Measurements from ENCODE around the gene PARD3B. TPM values are rescaled to one million over a fixed set of nuclear protein-coding genes. Genes with fewer than 3 reads are reported as not detected.

The PARD3B gene
- polyA plus RNA-seq, 6 donors from 2014 or later: not detected

GRCh38 chr2:205274801-205275200 lies 729.5 kb downstream of the PARD3B start:
- H3K9me3 Mint-ChIP-seq: peaks cover 0 to 2% (median 0%) of the 10 kb centered on the region in 7 donors
- no peaks in the 10 kb centered on the region for H3K4me1 Mint-ChIP-seq
- no peak overlapping the region for H3K27ac Mint-ChIP-seq
- peaks cover 4 to 8% (median 8%) of the 10 kb centered on the region in 3 donors for H3K27me3 Mint-ChIP-seq
- no peak overlapping the region for H3K4me3 Mint-ChIP-seq
- ATAC-seq (ENCODE audit: low read depth in 2 of 2) (no peak), DNase-seq (no peak)
- H3K36me3 Mint-ChIP-seq: no peaks in the 10 kb centered on the region

GRCh38 chr2:205276116-205276777 lies 731.0 kb downstream of the PARD3B start:
- ATAC-seq (ENCODE audit: low read depth in 2 of 2) (no peak), DNase-seq (no peak)
- peaks cover 0 to 2% (median 0%) of the 10 kb centered on the region in 7 donors for H3K9me3 Mint-ChIP-seq
- no peak overlapping the region for H3K4me3 Mint-ChIP-seq
- no peaks in the 10 kb centered on the region for H3K4me1 Mint-ChIP-seq
- peaks cover 0 to 8% (median 8%) of the 10 kb centered on the region in 3 donors for H3K27me3 Mint-ChIP-seq
- H3K36me3 Mint-ChIP-seq: no peaks in the 10 kb centered on the region
- H3K27ac Mint-ChIP-seq: no peak overlapping the region

- Mint-ChIP-seq H3K4me1 (no peaks in the 10 kb centered on the region), H3K9me3 (peaks cover 0 to 2% (median 0%) of the 10 kb centered on the region in 7 donors), H3K4me3 (no peak overlapping the region), H3K36me3 (no peaks in the 10 kb centered on the region), H3K27ac (no peak overlapping the region), H3K27me3 (peaks cover 0 to 8% (median 8%) of the 10 kb centered on the region in 3 donors)
- no peak for DNase-seq
- ATAC-seq (ENCODE audit: low read depth in 2 of 2): no peak
Measured at GRCh38 chr2:205280596-205281236, 735.4 kb downstream of the PARD3B start.

- ATAC-seq (ENCODE audit: low read depth in 2 of 2) (no peak), DNase-seq (no peak)
- no peaks in the 10 kb centered on the region for H3K9me3 Mint-ChIP-seq
- H3K4me1 Mint-ChIP-seq: no peaks in the 10 kb centered on the region
- no peak overlapping the region for H3K4me3 Mint-ChIP-seq
- no peaks in the 10 kb centered on the region for H3K27me3 Mint-ChIP-seq
- H3K36me3 Mint-ChIP-seq: no peaks in the 10 kb centered on the region
- no peak overlapping the region for H3K27ac Mint-ChIP-seq
Measured at GRCh38 chr2:205283736-205284270, 738.5 kb downstream of the PARD3B start.

- Mint-ChIP-seq H3K27me3 (no peaks in the 10 kb centered on the region), H3K36me3 (no peaks in the 10 kb centered on the region), H3K27ac (no peak overlapping the region), H3K4me3 (no peak overlapping the region), H3K9me3 (no peaks in the 10 kb centered on the region), H3K4me1 (no peaks in the 10 kb centered on the region)
- ATAC-seq (ENCODE audit: low read depth in 2 of 2): no peak
- no peak for DNase-seq
Measured at GRCh38 chr2:205284334-205284733, 739.1 kb downstream of the PARD3B start.

- Mint-ChIP-seq H3K27me3 (peaks cover 0 to 6% (median 3%) of the 10 kb centered on the region in 3 donors), H3K4me1 (no peaks in the 10 kb centered on the region), H3K4me3 (no peak overlapping the region), H3K27ac (no peak overlapping the region), H3K36me3 (no peaks in the 10 kb centered on the region), H3K9me3 (no peaks in the 10 kb centered on the region)
- DNase-seq (no peak), ATAC-seq (ENCODE audit: low read depth in 2 of 2) (no peak)
Measured at GRCh38 chr2:205287316-205287715, 742.0 kb downstream of the PARD3B start.

- ATAC-seq (ENCODE audit: low read depth in 2 of 2) (no peak), DNase-seq (no peak)
- no peak overlapping the region for H3K4me3 Mint-ChIP-seq
- H3K36me3 Mint-ChIP-seq: no peaks in the 10 kb centered on the region
- H3K27me3 Mint-ChIP-seq: peaks cover 0 to 6% (median 3%) of the 10 kb centered on the region in 3 donors
- H3K4me1 Mint-ChIP-seq: no peaks in the 10 kb centered on the region
- no peaks in the 10 kb centered on the region for H3K9me3 Mint-ChIP-seq
- H3K27ac Mint-ChIP-seq: no peak overlapping the region
Measured at GRCh38 chr2:205288686-205289085, 743.4 kb downstream of the PARD3B start.

GRCh38 chr2:205290299-205290698 lies 745.0 kb downstream of the PARD3B start:
- no peaks in the 10 kb centered on the region for H3K36me3 Mint-ChIP-seq
- no peak overlapping the region for H3K27ac Mint-ChIP-seq
- no peak for DNase-seq
- no peak for ATAC-seq (ENCODE audit: low read depth in 2 of 2)
- H3K9me3 Mint-ChIP-seq: no peaks in the 10 kb centered on the region
- no peak overlapping the region for H3K4me3 Mint-ChIP-seq
- no peaks in the 10 kb centered on the region for H3K4me1 Mint-ChIP-seq
- peaks cover 0 to 6% (median 3%) of the 10 kb centered on the region in 3 donors for H3K27me3 Mint-ChIP-seq

- H3K27me3 Mint-ChIP-seq: peaks cover 0 to 6% (median 3%) of the 10 kb centered on the region in 3 donors
- H3K9me3 Mint-ChIP-seq: no peaks in the 10 kb centered on the region
- DNase-seq: no peak
- no peak overlapping the region for H3K4me3 Mint-ChIP-seq
- no peak overlapping the region for H3K27ac Mint-ChIP-seq
- no peaks in the 10 kb centered on the region for H3K4me1 Mint-ChIP-seq
- no peak for ATAC-seq (ENCODE audit: low read depth in 2 of 2)
- no peaks in the 10 kb centered on the region for H3K36me3 Mint-ChIP-seq
Measured at GRCh38 chr2:205292665-205293295, 747.5 kb downstream of the PARD3B start.

- no peak for DNase-seq
- no peak overlapping the region for H3K27ac Mint-ChIP-seq
- H3K9me3 Mint-ChIP-seq: no peaks in the 10 kb centered on the region
- peaks cover 0 to 6% (median 3%) of the 10 kb centered on the region in 3 donors for H3K27me3 Mint-ChIP-seq
- H3K4me3 Mint-ChIP-seq: no peak overlapping the region
- peak in 1 of 2 donors; percentile 35 for ATAC-seq (ENCODE audit: low read depth in 2 of 2)
- no peaks in the 10 kb centered on the region for H3K36me3 Mint-ChIP-seq
- H3K4me1 Mint-ChIP-seq: no peaks in the 10 kb centered on the region
Measured at GRCh38 chr2:205293559-205293958, 748.3 kb downstream of the PARD3B start.

GRCh38 chr2:205296959-205297358 lies 751.7 kb downstream of the PARD3B start:
- H3K27me3 Mint-ChIP-seq: no peaks in the 10 kb centered on the region
- no peak overlapping the region for H3K27ac Mint-ChIP-seq
- H3K4me1 Mint-ChIP-seq: no peaks in the 10 kb centered on the region
- no peaks in the 10 kb centered on the region for H3K36me3 Mint-ChIP-seq
- DNase-seq (no peak), ATAC-seq (ENCODE audit: low read depth in 2 of 2) (no peak)
- H3K9me3 Mint-ChIP-seq: no peaks in the 10 kb centered on the region
- no peak overlapping the region for H3K4me3 Mint-ChIP-seq

- Mint-ChIP-seq H3K27me3 (no peaks in the 10 kb centered on the region), H3K4me3 (no peak overlapping the region), H3K4me1 (no peaks in the 10 kb centered on the region), H3K9me3 (no peaks in the 10 kb centered on the region), H3K36me3 (no peaks in the 10 kb centered on the region), H3K27ac (no peak overlapping the region)
- ATAC-seq (ENCODE audit: low read depth in 2 of 2): no peak
- DNase-seq: no peak
Measured at GRCh38 chr2:205297368-205297767, 752.1 kb downstream of the PARD3B start.

- Mint-ChIP-seq H3K36me3 (no peaks in the 10 kb centered on the region), H3K4me1 (no peaks in the 10 kb centered on the region), H3K9me3 (no peaks in the 10 kb centered on the region), H3K4me3 (no peak overlapping the region), H3K27me3 (no peaks in the 10 kb centered on the region), H3K27ac (no peak overlapping the region)
- ATAC-seq (ENCODE audit: low read depth in 2 of 2) (no peak), DNase-seq (no peak)
Measured at GRCh38 chr2:205297846-205298245, 752.6 kb downstream of the PARD3B start.

- H3K9me3 Mint-ChIP-seq: peaks cover 0 to 2% (median 0%) of the 10 kb centered on the region in 7 donors
- no peaks in the 10 kb centered on the region for H3K27me3 Mint-ChIP-seq
- no peaks in the 10 kb centered on the region for H3K4me1 Mint-ChIP-seq
- H3K27ac Mint-ChIP-seq: no peak overlapping the region
- H3K36me3 Mint-ChIP-seq: no peaks in the 10 kb centered on the region
- no peak overlapping the region for H3K4me3 Mint-ChIP-seq
- DNase-seq: no peak
- no peak for ATAC-seq (ENCODE audit: low read depth in 2 of 2)
Measured at GRCh38 chr2:205311201-205311600, 765.9 kb downstream of the PARD3B start.
